IPS-18a (cell line): ENCODE measurements around the gene NDUFS7.
"Not testable (repeated sequence)": the region's sequence is repeated elsewhere in the genome, so short reads cannot be mapped to it uniquely, and the experiment has no call there.

Experiments
- H3K27ac ChIP-seq: one replicate; pipeline ENCODE4 v1.5.1; 2013; ENCODE audit warnings: low read length
- H3K27me3 ChIP-seq: one replicate; pipeline ENCODE4 v1.6.1; 2013; ENCODE audit warnings: mild to moderate bottlenecking, low read length; ENCODE audit not compliant: control insufficient read depth, insufficient read depth
- H3K36me3 ChIP-seq: one replicate; pipeline ENCODE4 v1.6.1; 2013; ENCODE audit warnings: low read depth, low read length; ENCODE audit not compliant: control insufficient read depth
- H3K4me1 ChIP-seq: one replicate; pipeline ENCODE4 v1.6.1; 2013; ENCODE audit warnings: low read depth, low read length; ENCODE audit not compliant: control insufficient read depth
- H3K4me3 ChIP-seq: one replicate; pipeline ENCODE4 v1.5.1; 2013; ENCODE audit warnings: low read length
- H3K9ac ChIP-seq: one replicate; pipeline ENCODE4 v1.6.1; 2013; ENCODE audit warnings: mild to moderate bottlenecking, low read length, moderate library complexity
- H3K9me3 ChIP-seq: one replicate; pipeline ENCODE4 v1.6.1; 2013; ENCODE audit warnings: low read depth, low read length; ENCODE audit not compliant: control insufficient read depth

Gene NDUFS7

GRCh38 chr19:1418951-1419738 lies 35.4 kb downstream of the NDUFS7 start:
- Histone ChIP-seq H3K4me1 (peaks cover 11% of the 10 kb centered on the region), H3K9ac (no peak overlapping the region), H3K9me3 (no peaks in the 10 kb centered on the region), H3K4me3 (no peak overlapping the region), H3K27me3 (no peaks in the 10 kb centered on the region), H3K27ac (no peak overlapping the region), H3K36me3 (peaks cover 56% of the 10 kb centered on the region)

DNA sequence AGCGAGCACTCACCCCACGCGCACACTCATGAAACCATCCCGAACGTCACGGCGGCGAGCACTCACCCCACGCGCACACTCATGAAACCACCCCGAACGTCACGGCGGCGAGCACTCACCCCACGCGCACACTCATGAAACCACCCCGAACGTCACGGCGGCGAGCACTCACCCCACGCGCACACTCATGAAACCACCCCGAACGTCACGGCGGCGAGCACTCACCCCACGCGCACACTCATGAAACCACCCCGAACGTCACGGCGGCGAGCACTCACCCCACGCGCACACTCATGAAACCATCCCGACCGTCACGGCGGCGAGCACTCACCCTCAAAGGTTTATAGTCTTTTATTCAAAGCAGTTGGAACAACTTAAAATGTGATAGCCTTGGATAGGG lies 36.4 kb downstream of the NDUFS7 start:
- Histone ChIP-seq H3K4me1 (peaks cover 11% of the 10 kb centered on the region), H3K36me3 (peaks cover 60% of the 10 kb centered on the region)

DNA sequence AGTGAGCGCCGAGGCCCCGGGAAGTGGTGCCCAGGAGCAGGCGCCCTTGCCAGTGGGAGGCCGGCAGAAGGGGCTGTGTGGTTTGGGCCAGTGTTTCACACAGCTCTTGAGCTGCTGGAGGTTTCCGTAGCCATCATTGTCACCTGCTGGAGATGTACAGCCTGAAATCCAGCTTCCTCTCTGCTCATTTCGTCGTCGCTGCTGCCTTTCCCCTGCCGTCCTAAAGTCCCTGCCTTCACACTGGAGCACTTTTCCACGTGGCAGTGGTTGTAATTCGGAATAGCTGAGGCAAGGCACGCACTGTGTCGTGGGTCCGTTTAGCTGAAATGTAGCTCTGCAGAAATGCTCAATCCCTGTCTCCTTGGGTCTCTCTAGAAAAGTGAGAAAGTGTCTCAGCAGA lies 36.9 kb downstream of the NDUFS7 start:
- Histone ChIP-seq H3K27ac (no peak overlapping the region), H3K4me3 (no peak overlapping the region), H3K9me3 (no peaks in the 10 kb centered on the region), H3K27me3 (no peaks in the 10 kb centered on the region), H3K4me1 (peaks cover 9% of the 10 kb centered on the region), H3K36me3 (peaks cover 65% of the 10 kb centered on the region), H3K9ac (no peak overlapping the region)

More for the DNA sequence above, 36.4 kb downstream of the NDUFS7 start:
- H3K27me3 ChIP-seq, H3K9me3 ChIP-seq, H3K4me3 ChIP-seq, H3K27ac ChIP-seq, H3K9ac ChIP-seq: not testable (repeated sequence)

DNA sequence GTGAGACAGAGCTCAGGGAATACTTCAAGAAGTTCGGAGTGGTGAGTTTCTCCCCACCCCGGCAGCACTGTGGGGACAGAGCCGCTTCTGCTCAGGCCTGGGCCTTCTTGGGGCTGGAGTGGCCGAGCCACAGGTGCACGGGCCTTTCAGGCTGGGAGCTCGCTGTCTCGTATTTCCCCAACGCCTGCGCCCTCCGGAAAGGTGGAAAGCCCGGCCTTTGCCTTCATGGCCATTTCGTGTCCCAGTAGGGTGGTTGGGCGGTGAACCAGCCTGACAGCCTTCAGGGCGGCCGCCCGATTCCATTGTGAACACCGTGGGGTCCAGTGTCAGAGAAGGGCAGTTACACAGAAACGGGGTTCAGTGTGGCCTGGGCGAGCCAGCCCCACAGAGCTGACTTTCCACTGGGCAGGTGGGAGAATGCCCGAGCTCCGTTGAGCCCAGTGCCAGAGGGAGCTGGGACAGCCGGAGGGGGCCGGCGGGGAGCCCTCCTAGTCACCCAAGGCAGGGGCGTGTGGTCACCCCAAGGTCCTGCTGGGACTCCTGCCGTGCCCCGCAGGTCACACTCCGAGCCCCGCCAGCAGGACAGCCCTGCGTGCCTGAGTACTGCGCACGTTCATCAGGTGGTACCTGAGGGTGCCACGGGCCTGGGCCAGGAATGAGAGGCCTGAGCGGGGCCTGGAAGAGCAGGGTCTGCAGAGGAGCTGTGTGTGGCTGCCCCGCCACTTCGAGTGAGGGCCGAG lies 37.7 kb downstream of the NDUFS7 start:
- H3K9ac ChIP-seq, result no peak overlapping the region
- H3K27ac ChIP-seq, result no peak overlapping the region
- no peaks in the 10 kb centered on the region for H3K9me3 ChIP-seq
- peaks cover 72% of the 10 kb centered on the region for H3K36me3 ChIP-seq
- H3K4me3 ChIP-seq, result no peak overlapping the region
- no peaks in the 10 kb centered on the region for H3K27me3 ChIP-seq
- peaks cover 1% of the 10 kb centered on the region for H3K4me1 ChIP-seq

GRCh38 chr19:1421958-1422305 lies 38.2 kb downstream of the NDUFS7 start:
- no peaks in the 10 kb centered on the region for H3K9me3 ChIP-seq
- H3K4me1 ChIP-seq, result no peaks in the 10 kb centered on the region
- peaks cover 77% of the 10 kb centered on the region for H3K36me3 ChIP-seq
- H3K27me3 ChIP-seq, result no peaks in the 10 kb centered on the region
- H3K27ac ChIP-seq, result no peak overlapping the region
- no peak overlapping the region for H3K4me3 ChIP-seq
- no peak overlapping the region for H3K9ac ChIP-seq

GRCh38 chr19:1422360-1422759 lies 38.7 kb downstream of the NDUFS7 start:
- Histone ChIP-seq H3K27me3 (no peaks in the 10 kb centered on the region), H3K9ac (no peak overlapping the region), H3K27ac (no peak overlapping the region), H3K9me3 (no peaks in the 10 kb centered on the region), H3K4me1 (no peaks in the 10 kb centered on the region), H3K36me3 (peaks cover 82% of the 10 kb centered on the region), H3K4me3 (no peak overlapping the region)

DNA sequence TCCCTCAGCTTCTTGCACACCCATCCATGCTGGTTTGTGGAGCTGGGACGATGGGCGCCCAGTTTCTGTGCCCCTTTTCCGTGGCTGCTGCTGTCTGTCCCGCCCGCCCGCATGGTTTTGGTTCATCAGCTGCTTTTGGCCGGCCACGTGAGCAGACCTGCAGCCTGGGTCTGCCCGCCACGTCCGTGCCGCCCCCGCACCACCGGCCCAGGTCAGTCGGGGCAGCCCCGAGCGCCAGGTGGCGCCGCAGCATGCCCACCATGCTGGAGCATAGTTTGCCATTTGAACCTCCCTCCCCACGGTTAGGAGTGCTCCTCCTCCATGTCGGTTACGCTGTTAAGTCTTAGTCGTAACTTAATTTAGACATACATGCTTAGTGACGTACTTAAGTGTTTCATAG lies 39.2 kb downstream of the NDUFS7 start:
- Histone ChIP-seq H3K27ac (no peak overlapping the region), H3K36me3 (peaks cover 86% of the 10 kb centered on the region), H3K4me3 (no peak overlapping the region)

DNA sequence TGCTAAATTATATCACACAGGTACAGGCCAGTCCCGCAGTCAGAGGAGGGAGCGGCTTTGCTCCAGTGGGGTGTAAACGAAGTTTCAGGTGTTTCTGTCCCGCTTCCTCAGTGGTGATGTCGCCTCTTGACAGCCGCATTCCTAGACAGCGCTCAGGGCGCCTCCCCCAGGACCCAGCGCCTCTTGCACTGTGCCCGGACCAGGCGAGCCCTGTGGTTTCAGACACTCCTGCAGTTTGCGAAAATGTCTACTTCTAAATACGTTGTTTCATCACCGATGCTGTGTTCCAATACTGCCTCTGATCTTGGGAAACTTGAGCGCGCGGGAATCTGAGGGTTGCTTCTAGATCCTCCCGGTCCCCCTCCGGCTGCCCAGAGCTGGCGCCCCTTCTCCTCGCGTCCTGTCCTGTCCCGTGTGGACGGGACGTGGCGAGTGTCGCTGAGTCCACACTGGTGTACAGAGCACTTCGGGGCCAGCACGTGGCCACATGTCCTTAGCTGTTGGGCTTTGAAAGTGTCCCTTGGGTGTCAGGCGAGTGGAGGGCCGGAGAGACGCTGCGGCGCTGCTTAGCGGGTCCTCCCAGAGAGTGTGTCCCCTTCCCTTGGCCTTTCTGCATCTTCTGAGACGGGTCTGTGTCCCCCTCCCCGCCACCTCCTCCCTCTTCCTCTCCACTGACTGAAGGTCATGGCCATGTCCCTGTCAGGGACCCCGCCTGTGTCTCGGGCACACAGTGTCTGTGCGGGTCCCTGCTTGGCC lies 39.9 kb downstream of the NDUFS7 start:
- H3K9me3 ChIP-seq, result no peaks in the 10 kb centered on the region
- no peak overlapping the region for H3K27ac ChIP-seq
- no peaks in the 10 kb centered on the region for H3K4me1 ChIP-seq
- no peaks in the 10 kb centered on the region for H3K27me3 ChIP-seq
- H3K9ac ChIP-seq, result no peak overlapping the region
- no peak overlapping the region for H3K4me3 ChIP-seq
- H3K36me3 ChIP-seq, result peaks cover 87% of the 10 kb centered on the region

More for the DNA sequence above, 39.2 kb downstream of the NDUFS7 start:
- Histone ChIP-seq H3K27me3 (no peaks in the 10 kb centered on the region), H3K4me1 (no peaks in the 10 kb centered on the region), H3K9me3 (no peaks in the 10 kb centered on the region), H3K9ac (no peak overlapping the region)

- Histone ChIP-seq H3K27ac (no peak overlapping the region), H3K36me3 (peaks cover 86% of the 10 kb centered on the region), H3K9me3 (no peaks in the 10 kb centered on the region), H3K9ac (no peak overlapping the region), H3K4me1 (no peaks in the 10 kb centered on the region), H3K4me3 (no peak overlapping the region), H3K27me3 (no peaks in the 10 kb centered on the region)
Observed at GRCh38 chr19:1424192-1424955, 40.7 kb downstream of the NDUFS7 start.

DNA sequence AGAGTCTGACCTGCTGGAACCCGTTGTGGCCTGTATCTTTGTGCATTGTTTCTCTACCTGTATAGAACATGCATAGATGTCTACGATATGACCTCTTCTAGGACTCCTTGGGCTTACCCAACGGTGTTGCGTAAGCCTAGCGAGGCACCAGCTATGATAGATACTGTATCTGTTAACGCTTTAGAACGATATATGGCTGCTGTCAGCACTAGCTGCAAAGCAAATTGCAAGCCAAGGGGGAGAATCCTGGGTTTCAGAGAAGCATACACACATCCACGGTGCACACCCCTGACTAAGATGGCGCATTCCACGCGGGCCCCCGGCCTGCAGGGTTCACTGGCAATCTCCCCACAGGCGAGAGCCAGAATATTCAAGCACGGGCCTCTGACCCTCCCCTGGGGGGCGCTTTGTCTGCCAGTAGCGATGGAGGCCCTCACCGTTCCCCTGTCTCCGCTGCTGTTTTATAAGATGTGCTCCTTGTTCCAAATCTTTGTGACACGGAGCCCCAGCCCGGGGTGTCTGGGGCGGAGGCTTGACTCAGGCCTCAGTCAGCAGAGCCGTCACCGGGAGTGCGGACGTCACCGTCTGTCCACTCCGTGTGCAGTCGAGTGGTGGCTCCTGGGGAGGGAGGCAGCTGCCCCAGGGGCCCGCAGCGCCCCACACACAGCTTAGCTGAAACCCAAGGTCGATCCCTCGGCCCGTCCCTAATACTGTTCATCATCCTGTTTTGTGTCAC lies 41.6 kb downstream of the NDUFS7 start:
- no peaks in the 10 kb centered on the region for H3K27me3 ChIP-seq
- H3K9ac ChIP-seq, result no peak overlapping the region
- no peaks in the 10 kb centered on the region for H3K9me3 ChIP-seq
- H3K4me1 ChIP-seq, result no peaks in the 10 kb centered on the region
- H3K36me3 ChIP-seq, result peaks cover 84% of the 10 kb centered on the region
- no peak overlapping the region for H3K4me3 ChIP-seq
- no peak overlapping the region for H3K27ac ChIP-seq
